Effector memory CD4-positive, alpha-beta T cell (primary cell): Measurements from ENCODE around the gene RPS3.

Experiments
- DNase-seq, 3 donors: peaks; one replicate each; pipeline ENCODE4 v3.0.0-alpha.2; 2020
- H3K27ac ChIP-seq: 2 replicates; pipeline ENCODE4 v1.7.0; 2013; ENCODE audit warnings: mild to moderate bottlenecking, low read length, moderate library complexity; ENCODE audit not compliant: insufficient read depth, poor library complexity, severe bottlenecking
- H3K27me3 ChIP-seq: replicated peaks from 2 replicates; pipeline ENCODE4 v1.7.0; 2013; ENCODE audit warnings: mild to moderate bottlenecking, low read length; ENCODE audit not compliant: insufficient read depth, control insufficient read depth, poor library complexity, severe bottlenecking
- H3K36me3 ChIP-seq: 2 replicates; pipeline ENCODE4 v1.7.0; 2013; ENCODE audit warnings: mild to moderate bottlenecking, low read length, moderate library complexity; ENCODE audit not compliant: control insufficient read depth, insufficient read depth
- H3K4me1 ChIP-seq: 2 replicates; pipeline ENCODE4 v1.7.0; 2013; ENCODE audit warnings: low read length, mild to moderate bottlenecking; ENCODE audit not compliant: control insufficient read depth, insufficient read depth, poor library complexity, severe bottlenecking
- H3K4me3 ChIP-seq: 2 replicates; pipeline ENCODE4 v1.7.0; 2013; ENCODE audit warnings: low read length, low read depth, mild to moderate bottlenecking; ENCODE audit not compliant: insufficient read depth, poor library complexity, severe bottlenecking
- H3K9me3 ChIP-seq: 2 replicates; pipeline ENCODE4 v1.7.0; 2013; ENCODE audit warnings: mild to moderate bottlenecking, low read length, moderate library complexity; ENCODE audit not compliant: control insufficient read depth

The RPS3 gene

GRCh38 chr11:75442161-75442885 lies 43.0 kb downstream of the RPS3 start:
- Histone ChIP-seq H3K27ac (no peak overlapping the region), H3K4me3 (no peak overlapping the region), H3K4me1 (no peaks in the 10 kb centered on the region), H3K9me3 (no peaks in the 10 kb centered on the region), H3K27me3 (no peaks in the 10 kb centered on the region), H3K36me3 (peaks cover 21% of the 10 kb centered on the region)
- no peak for DNase-seq

DNA sequence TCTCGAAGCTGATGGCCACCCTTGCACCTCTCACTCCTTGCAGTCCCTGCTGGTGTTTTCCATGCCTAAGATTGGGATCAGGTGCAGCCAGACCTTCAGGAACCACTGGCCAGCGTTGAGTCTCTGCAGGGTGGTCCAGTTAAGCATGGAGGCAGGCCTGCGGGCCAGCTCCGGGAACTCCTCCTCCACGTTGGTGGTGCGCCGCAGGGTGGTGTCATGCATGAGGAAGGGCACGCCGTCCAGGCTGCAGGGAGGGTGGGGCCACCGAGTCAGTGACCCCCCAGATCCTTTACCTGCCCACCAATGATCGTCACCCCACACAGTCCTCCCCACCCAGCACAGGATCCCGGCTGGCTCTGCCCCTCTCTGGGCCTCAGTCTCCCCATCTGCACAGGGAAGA lies 43.7 kb downstream of the RPS3 start:
- Histone ChIP-seq H3K4me1 (no peaks in the 10 kb centered on the region), H3K9me3 (no peaks in the 10 kb centered on the region), H3K4me3 (no peak overlapping the region), H3K27me3 (no peaks in the 10 kb centered on the region), H3K27ac (no peak overlapping the region), H3K36me3 (peaks cover 21% of the 10 kb centered on the region)
- DNase-seq = no peak

DNA sequence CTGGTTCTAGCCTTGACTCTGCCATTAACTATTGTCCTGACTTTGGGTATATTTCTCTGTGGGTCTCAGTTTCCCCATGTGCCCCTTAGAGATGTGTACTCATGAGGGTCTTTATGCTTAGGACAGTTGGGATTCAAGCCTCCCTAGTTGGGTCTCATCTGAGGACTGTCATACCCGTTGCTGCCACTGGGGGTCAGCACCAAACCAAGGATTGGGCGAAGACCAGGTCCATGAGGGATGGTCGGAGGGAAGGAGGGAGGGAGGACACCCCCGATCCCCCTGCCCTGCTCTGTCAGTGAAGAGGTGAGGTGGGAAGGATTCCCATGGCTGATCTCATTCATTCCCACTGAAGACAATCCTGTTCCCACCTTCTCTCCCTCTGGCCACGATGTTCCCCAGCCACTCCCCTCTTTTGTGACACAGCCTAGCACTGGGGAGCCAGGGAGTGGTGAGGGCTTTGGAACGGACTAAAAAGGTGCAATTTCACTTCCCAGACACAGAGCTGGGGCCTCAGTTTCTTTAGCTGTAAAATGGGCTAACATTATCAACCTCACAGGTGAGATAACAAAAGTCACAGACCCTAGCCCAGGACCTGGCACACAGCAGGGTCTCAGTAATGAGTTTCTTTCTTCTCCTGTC lies 46.1 kb downstream of the RPS3 start:
- Histone ChIP-seq H3K4me3 (no peak overlapping the region), H3K27me3 (no peaks in the 10 kb centered on the region), H3K27ac (no peak overlapping the region), H3K4me1 (no peaks in the 10 kb centered on the region), H3K36me3 (peaks cover 16% of the 10 kb centered on the region), H3K9me3 (no peaks in the 10 kb centered on the region)
- DNase-seq = peak; percentile 48 to 59 (median 54)

DNA sequence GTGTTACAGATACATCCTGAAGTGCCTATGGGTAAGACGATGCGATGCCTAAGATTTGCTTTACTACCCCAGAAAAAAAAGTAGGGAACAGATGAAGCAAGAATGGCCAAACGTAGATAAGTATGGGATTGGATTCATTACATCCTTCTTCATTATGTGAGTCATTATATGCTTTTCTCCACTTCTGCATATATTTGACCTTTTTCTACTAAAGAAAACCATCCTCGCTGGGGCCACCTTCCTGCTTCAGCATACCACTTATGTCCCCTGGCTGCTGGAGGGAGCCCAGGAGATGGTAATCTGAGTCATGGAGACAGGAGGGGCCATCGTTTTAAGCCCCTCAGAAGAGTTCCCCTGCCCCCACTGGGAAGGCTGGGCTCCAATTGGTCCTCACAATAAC lies 48.1 kb downstream of the RPS3 start:
- Histone ChIP-seq H3K36me3 (no peaks in the 10 kb centered on the region), H3K4me1 (no peaks in the 10 kb centered on the region), H3K27me3 (no peaks in the 10 kb centered on the region), H3K4me3 (no peak overlapping the region), H3K27ac (no peak overlapping the region), H3K9me3 (no peaks in the 10 kb centered on the region)
- no peak for DNase-seq

- no peak for DNase-seq
- Histone ChIP-seq H3K4me1 (no peaks in the 10 kb centered on the region), H3K4me3 (no peak overlapping the region), H3K36me3 (peaks cover 3% of the 10 kb centered on the region), H3K27me3 (no peaks in the 10 kb centered on the region), H3K9me3 (no peaks in the 10 kb centered on the region), H3K27ac (no peak overlapping the region)
Observed at GRCh38 chr11:75449271-75449670, 50.0 kb downstream of the RPS3 start.

DNA sequence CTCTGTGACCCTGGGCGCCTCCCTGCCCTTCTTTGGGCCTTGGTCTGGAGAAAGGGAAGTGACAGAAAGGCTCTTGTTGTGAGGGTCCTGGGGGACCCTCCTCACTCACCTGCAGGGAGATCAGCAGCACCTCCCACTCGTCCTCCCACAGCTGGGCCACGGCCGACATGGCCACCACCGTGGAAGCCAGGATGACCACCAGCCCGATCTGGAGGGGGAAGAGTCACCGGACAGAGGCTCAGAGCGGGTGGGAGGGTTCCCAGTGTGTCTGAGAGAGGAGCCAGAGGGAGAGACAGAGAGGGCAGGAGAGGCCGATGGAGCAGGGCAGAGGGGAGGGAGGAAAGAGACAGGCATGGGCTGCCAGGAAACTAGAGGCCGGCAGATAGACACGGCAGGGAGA lies 50.5 kb downstream of the RPS3 start:
- H3K4me3 ChIP-seq = no peak overlapping the region
- no peak overlapping the region for H3K27ac ChIP-seq
- H3K36me3 ChIP-seq = peaks cover 3% of the 10 kb centered on the region
- H3K27me3 ChIP-seq = no peaks in the 10 kb centered on the region
- H3K4me1 ChIP-seq = no peaks in the 10 kb centered on the region
- H3K9me3 ChIP-seq = no peaks in the 10 kb centered on the region
- no peak for DNase-seq

DNA sequence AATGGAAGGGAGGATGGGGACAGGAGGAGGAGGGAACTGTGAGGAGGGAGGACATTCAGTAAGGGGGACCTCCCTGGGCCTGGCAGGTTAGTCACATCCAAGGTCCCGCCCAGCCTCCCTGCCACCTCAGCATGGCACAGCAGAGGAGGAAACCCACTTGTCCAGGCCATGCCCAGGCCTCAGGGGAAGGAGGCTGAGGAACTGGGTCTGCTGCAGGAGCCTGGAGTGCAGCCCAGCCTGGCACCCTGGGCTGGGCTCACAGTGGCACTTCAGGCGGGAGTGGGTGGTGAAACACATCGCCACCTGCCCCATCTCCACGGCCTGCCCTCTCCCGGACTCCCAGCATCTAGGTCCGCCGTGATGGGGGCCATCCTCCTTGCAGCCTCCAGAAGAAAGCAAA lies 50.9 kb downstream of the RPS3 start:
- Histone ChIP-seq H3K36me3 (peaks cover 3% of the 10 kb centered on the region), H3K9me3 (no peaks in the 10 kb centered on the region), H3K27ac (no peak overlapping the region), H3K4me3 (no peak overlapping the region), H3K4me1 (no peaks in the 10 kb centered on the region), H3K27me3 (no peaks in the 10 kb centered on the region)
- no peak for DNase-seq

GRCh38 chr11:75450826-75451821 lies 51.8 kb downstream of the RPS3 start:
- Histone ChIP-seq H3K4me1 (no peaks in the 10 kb centered on the region), H3K36me3 (peaks cover 3% of the 10 kb centered on the region), H3K9me3 (no peaks in the 10 kb centered on the region), H3K27me3 (no peaks in the 10 kb centered on the region), H3K27ac (no peak overlapping the region), H3K4me3 (no peak overlapping the region)
- no peak for DNase-seq

DNA sequence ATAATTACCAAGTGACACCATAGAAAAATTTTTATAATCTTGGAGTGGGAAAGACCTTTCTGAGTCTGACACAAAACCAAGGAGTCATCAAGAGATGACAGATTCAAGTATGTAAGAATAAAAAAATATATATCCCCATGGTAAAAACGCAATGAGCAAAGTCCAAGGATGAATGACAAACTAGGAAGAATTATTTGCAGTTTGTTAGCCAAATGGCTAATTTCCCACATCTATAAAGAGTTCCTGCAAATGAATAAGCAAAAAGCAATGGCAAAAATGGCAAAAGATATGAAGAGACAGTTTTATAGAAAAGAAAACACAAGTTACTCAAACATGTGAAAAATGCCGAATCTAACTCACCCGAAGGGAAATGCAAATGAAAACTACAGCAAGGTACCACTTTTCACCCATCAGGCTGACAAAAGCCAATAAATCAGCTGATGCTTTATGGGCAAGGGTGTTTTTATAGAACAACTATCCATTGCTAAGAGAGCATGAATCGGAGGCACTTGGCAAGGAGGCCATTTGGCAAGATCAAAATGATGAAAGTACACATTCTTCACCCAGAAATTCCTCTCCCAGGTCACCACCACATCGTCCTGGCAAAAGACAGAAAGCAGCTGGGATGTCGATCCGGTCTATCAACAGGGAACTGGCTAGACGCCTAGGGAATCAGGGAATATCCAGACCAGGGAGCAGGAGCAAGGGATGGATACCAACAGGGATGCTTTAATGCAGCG lies 54.8 kb downstream of the RPS3 start:
- no peak for DNase-seq
- Histone ChIP-seq H3K9me3 (no peaks in the 10 kb centered on the region), H3K27ac (no peak overlapping the region), H3K27me3 (no peaks in the 10 kb centered on the region), H3K36me3 (peaks cover 8% of the 10 kb centered on the region), H3K4me3 (no peak overlapping the region), H3K4me1 (no peaks in the 10 kb centered on the region)
